CD4-positive, alpha-beta T cell (primary cell): Measurements from ENCODE around the gene PSME3. TPM values are rescaled to one million over a fixed set of nuclear protein-coding genes. Genes with fewer than 3 reads are reported as not detected.

Source experiments
- ATAC-seq: fragments of 200-7000 bp; cut with Tn5 transposase; one replicate; pipeline ENCODE4 v1.10.0; 2022; ENCODE audit warnings: mild to moderate bottlenecking; ENCODE audit not compliant: poor library complexity
- CTCF ChIA-PET: fragments of 350-600 bp; sonication (Branson Sonifier 250); formaldehyde crosslinking; loops from one replicate; lab custom pipeline; 2021; ENCODE audit warnings: antibody characterized with exemption, inconsistent platforms; lab: Charles Lee
- POLR2A ChIA-PET: fragments of 350-600 bp; sonication (Branson Sonifier 250); formaldehyde crosslinking; loops from one replicate; lab custom pipeline; 2021; ENCODE audit warnings: antibody characterized with exemption, inconsistent platforms; lab: Charles Lee
- DNase-seq, 14 experiments: peaks; one replicate each; pipeline ENCODE4 v3.0.0-alpha.2; 2013 to 2020; ENCODE audit warnings: mixed read lengths in 2 of 14
- H3K27ac ChIP-seq, 2 donors: one replicate each; pipeline versions ENCODE4 v1.5.1 to v1.7.0; 2013; ENCODE audit warnings: low read length in 2 of 2, low read depth in 1 of 2, mild to moderate bottlenecking in 1 of 2
- H3K27me3 ChIP-seq, 2 experiments: 1 replicate in 1 of 2; 2 replicates in 1 of 2; pipeline versions ENCODE4 v1.6.1 to v1.7.0; 2013; ENCODE audit warnings: low read length in 2 of 2, control low read depth in 1 of 2, mild to moderate bottlenecking in 1 of 2, moderate library complexity in 1 of 2; ENCODE audit not compliant: insufficient read depth in 2 of 2, control insufficient read depth in 1 of 2
- H3K36me3 ChIP-seq: one replicate; pipeline ENCODE4 v1.6.1; 2013; ENCODE audit warnings: low read length, control low read depth; ENCODE audit not compliant: insufficient read depth
- H3K4me1 ChIP-seq: one replicate; pipeline ENCODE4 v1.6.1; 2013; ENCODE audit warnings: low read length, control low read depth; ENCODE audit not compliant: insufficient read depth
- H3K4me3 ChIP-seq: one replicate; pipeline ENCODE4 v1.5.1; 2013; ENCODE audit warnings: mild to moderate bottlenecking, low read length, moderate library complexity
- H3K9me3 ChIP-seq, 2 experiments: 1 replicate in 1 of 2; 2 replicates in 1 of 2; pipeline versions ENCODE4 v1.6.1 to v1.7.0; 2013; ENCODE audit warnings: low read length in 2 of 2, mild to moderate bottlenecking in 2 of 2, control low read depth in 1 of 2, moderate library complexity in 1 of 2; ENCODE audit not compliant: control insufficient read depth in 1 of 2, insufficient read depth in 1 of 2
- H3K27ac Mint-ChIP-seq: one replicate; pipeline ENCODE4 v1.8.0; 2020; ENCODE audit warnings: mixed read lengths
- H3K27me3 Mint-ChIP-seq: one replicate; pipeline ENCODE4 v1.8.0; 2021; ENCODE audit warnings: mixed read lengths
- H3K36me3 Mint-ChIP-seq: one replicate; pipeline ENCODE4 v1.8.0; 2021; ENCODE audit warnings: low read depth, mixed read lengths
- H3K4me1 Mint-ChIP-seq: one replicate; pipeline ENCODE4 v1.8.0; 2021; ENCODE audit warnings: low read depth, mixed read lengths
- H3K4me3 Mint-ChIP-seq: one replicate; pipeline ENCODE4 v1.8.0; 2020; ENCODE audit warnings: mild to moderate bottlenecking, mixed read lengths
- H3K9me3 Mint-ChIP-seq: one replicate; pipeline ENCODE4 v1.8.0; 2020; ENCODE audit warnings: mixed read lengths
- intact Hi-C, 2 experiments: fragments of 100-400 bp; cut with DNase I in 1 of 2; cut with micrococcal nuclease in 1 of 2; formaldehyde crosslinking; loops; one replicate each; pipeline versions ENCODE4 v1.15.1 to v1.9.0; 2023 to 2025; cut with DNase I, micrococcal nuclease
- total RNA-seq, 174 experiments: library from RNA in 2 of 174; stranded (reverse) in 2 of 174; gene quantifications; one replicate each; pipeline ENCODE4 v1.2.3 and lab custom pipeline; 2021 to 2026
- TF ChIP-seq, protein P1 (sequence below): fragments of 200-600 bp; IDR thresholded peaks from one replicate; pipeline ENCODE4 v1.8.0; 2022; ENCODE audit warnings: antibody characterized with exemption, mild to moderate bottlenecking

Gene PSME3
- total RNA-seq, 2 experiments from 2014 or later, result 62.1 to 62.5 TPM

DNA sequence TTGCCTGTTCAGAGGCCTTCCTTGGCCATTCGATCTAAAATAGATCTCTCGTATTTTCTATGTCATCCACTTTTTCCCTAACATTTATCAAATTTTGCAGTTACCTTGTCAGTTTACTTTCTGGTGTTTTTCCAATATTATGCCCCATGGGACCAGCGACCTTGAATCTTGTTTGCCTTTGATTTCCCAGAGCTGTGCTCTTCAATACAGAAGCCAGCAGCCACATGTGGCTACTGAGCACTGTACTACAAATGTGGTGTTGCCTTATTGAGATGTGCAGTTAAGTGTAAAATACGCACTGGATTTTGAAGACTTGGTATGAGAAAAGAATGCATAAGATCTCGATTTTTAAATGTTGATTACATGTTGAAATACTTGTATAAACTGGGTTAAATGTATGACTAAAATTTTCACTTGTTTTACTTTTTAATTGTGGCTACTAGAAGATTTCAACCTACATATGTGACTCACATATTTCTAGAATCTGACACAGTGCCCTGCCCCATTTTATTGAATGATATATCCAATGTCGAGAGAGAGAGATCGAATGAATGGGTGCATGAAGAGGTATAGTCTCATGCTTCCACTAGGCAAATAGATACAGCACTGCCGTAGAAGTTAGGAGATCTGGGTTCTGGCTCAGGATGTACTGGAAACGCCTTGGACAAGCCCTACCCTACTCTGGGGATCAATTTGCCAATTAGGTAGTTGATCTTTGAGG lies 824 bp upstream of the PSME3 start:
- POLR2A ChIA-PET, result interaction anchor here (1.0 to 5.1 kb wide), 8 partner anchors 9 to 652 kb away, joined by 3 to 50 read pairs (median 6); partner anchors contain the start of genes BECN1, DHX8, RPL27 and STAT3

DNA sequence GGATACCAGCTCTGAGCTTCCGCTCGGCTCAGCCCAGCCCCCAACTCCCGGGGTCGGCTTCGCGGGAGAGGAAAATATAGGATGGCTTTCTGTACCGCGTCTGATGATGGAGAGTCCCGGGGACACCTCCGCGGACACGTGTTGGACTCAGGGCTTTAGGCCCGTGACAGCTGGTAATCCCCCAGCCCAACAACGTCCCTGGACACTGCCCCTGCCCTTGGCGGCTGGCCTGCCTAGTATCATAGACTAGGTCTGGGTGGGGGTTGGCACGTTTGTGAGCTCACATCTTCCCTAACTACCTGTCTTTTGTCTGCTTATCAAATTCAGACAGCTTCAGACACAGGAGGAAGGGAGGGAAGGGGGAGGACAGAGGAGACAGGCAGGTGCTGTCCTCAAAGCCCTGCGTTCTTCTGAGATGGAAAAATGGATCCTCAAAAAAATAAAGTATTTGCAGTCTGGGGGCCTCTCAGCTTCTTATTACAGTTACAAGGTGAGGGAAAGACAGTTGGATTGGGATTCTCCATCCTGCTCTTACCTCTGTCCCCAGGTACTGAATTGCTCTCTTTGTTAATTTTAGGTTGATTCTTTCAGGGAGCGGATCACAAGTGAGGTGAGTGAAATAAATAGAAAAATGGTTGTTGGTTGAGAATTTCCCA lies 698 bp downstream of the PSME3 start:
- ATAC-seq (no peak), DNase-seq (no peak)
- Mint-ChIP-seq H3K9me3 (no peaks in the 10 kb centered on the region), H3K4me3 (peak overlapping the region; percentile 95), H3K4me1 (peaks cover 27% of the 10 kb centered on the region), H3K27ac (peak overlapping the region; percentile 98), H3K36me3 (peaks cover 38% of the 10 kb centered on the region), H3K27me3 (no peaks in the 10 kb centered on the region)
- ChIA-PET CTCF (interaction anchor here (1.3 to 4.4 kb wide), 4 partner anchors 9 to 164 kb away, joined by 4 to 39 read pairs (median 12); partner anchors contain the start of genes BECN1 and RPL27), POLR2A (interaction anchor here (0.8 to 5.1 kb wide), 11 partner anchors 10 to 585 kb away, joined by 3 to 50 read pairs (median 5); partner anchors contain the start of genes BECN1, CNTD1, COA3 and RPL27)
- no peaks in the 10 kb centered on the region for H3K27me3 ChIP-seq
- peaks cover 24% of the 10 kb centered on the region for H3K4me1 ChIP-seq
- intact Hi-C loops, result loop anchor here (1.0 to 5.0 kb wide), 9 partner anchors 10 to 648 kb away; partner anchors contain the start of genes RPL27 (in 2 of the 2), BECN1 (in 1 of the 2), BRCA1 (in 1 of the 2) and CNTD1 (in 1 of the 2)
- H3K27ac ChIP-seq, result peak overlapping the region; percentile 86 to 88
- H3K4me3 ChIP-seq, result peak overlapping the region; percentile 93
- H3K36me3 ChIP-seq, result peaks cover 36% of the 10 kb centered on the region
- H3K9me3 ChIP-seq, result no peaks in the 10 kb centered on the region
- TF ChIP-seq, protein P1, sequence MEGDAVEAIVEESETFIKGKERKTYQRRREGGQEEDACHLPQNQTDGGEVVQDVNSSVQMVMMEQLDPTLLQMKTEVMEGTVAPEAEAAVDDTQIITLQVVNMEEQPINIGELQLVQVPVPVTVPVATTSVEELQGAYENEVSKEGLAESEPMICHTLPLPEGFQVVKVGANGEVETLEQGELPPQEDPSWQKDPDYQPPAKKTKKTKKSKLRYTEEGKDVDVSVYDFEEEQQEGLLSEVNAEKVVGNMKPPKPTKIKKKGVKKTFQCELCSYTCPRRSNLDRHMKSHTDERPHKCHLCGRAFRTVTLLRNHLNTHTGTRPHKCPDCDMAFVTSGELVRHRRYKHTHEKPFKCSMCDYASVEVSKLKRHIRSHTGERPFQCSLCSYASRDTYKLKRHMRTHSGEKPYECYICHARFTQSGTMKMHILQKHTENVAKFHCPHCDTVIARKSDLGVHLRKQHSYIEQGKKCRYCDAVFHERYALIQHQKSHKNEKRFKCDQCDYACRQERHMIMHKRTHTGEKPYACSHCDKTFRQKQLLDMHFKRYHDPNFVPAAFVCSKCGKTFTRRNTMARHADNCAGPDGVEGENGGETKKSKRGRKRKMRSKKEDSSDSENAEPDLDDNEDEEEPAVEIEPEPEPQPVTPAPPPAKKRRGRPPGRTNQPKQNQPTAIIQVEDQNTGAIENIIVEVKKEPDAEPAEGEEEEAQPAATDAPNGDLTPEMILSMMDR, result no peak

More for the DNA sequence above, 824 bp upstream of the PSME3 start:
- Mint-ChIP-seq H3K9me3 (no peaks in the 10 kb centered on the region), H3K4me1 (peaks cover 22% of the 10 kb centered on the region), H3K27me3 (no peaks in the 10 kb centered on the region), H3K36me3 (peaks cover 25% of the 10 kb centered on the region), H3K27ac (peak overlapping the region; percentile 98), H3K4me3 (peak overlapping the region; percentile 95)
- peaks cover 21% of the 10 kb centered on the region for H3K36me3 ChIP-seq
- peak overlapping the region; percentile 86 to 88 for H3K27ac ChIP-seq
- intact Hi-C loops, result loop anchor here (2.0 to 5.0 kb wide), 7 partner anchors 35 to 650 kb away; partner anchors contain the start of genes BRCA1 (in 1 of the 2), CNTD1 (in 1 of the 2), COA3 (in 1 of the 2) and DHX8 (in 1 of the 2)
- H3K9me3 ChIP-seq, result no peaks in the 10 kb centered on the region
- CTCF ChIA-PET, result interaction anchor here (1.0 to 4.4 kb wide), 4 partner anchors 9 to 651 kb away, joined by 3 to 39 read pairs (median 10); partner anchors contain the start of genes BECN1, DHX8 and RPL27
- H3K27me3 ChIP-seq, result no peaks in the 10 kb centered on the region
- ATAC-seq (peak; percentile 20), DNase-seq (no peak)
- peak overlapping the region; percentile 93 for H3K4me3 ChIP-seq
- peaks cover 24% of the 10 kb centered on the region for H3K4me1 ChIP-seq
- TF ChIP-seq, protein P1, result no peak

DNA sequence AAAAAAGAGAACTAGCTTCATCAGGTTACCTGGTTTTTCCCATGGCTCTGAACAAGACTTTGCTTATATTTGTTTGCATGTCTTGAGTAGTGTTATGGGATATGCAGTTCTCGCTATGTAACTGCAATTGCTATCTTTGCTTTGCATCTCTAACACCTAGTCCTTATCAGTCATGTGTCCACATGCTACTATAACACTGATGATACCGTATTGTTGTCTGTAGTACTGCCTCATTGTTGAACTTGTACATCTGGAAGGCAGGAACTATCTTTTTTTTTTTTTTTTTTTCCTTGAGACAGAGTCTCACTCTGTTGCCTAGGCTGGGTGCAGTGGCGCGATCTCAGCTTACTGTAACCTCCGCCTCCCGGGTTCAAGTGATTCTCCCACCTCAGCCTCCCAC lies 2.5 kb downstream of the PSME3 start:
- no peaks in the 10 kb centered on the region for H3K9me3 Mint-ChIP-seq
- no peaks in the 10 kb centered on the region for H3K27me3 Mint-ChIP-seq
- no peak overlapping the region for H3K27ac Mint-ChIP-seq
- H3K4me1 Mint-ChIP-seq, result peaks cover 27% of the 10 kb centered on the region
- intact Hi-C loops, result loop anchor here in 1 of 2 experiments (5.0 kb wide), 1 partner anchor 552 kb away; no protein-coding TSS in a partner anchor
- no peak for DNase-seq
- Histone ChIP-seq H3K27ac (no peak overlapping the region), H3K36me3 (peaks cover 52% of the 10 kb centered on the region), H3K27me3 (no peaks in the 10 kb centered on the region), H3K4me3 (no peak overlapping the region), H3K9me3 (no peaks in the 10 kb centered on the region), H3K4me1 (peaks cover 24% of the 10 kb centered on the region)
- ChIA-PET POLR2A (interaction anchor here (5.1 kb wide), 1 partner anchor 12 kb away, joined by 50 read pairs; the partner anchor contains the start of gene BECN1), CTCF (interaction anchor here (4.3 kb wide), 1 partner anchor 12 kb away, joined by 39 read pairs; the partner anchor contains the start of gene BECN1)
- H3K36me3 Mint-ChIP-seq, result peaks cover 52% of the 10 kb centered on the region
- peak overlapping the region; percentile 54 for H3K4me3 Mint-ChIP-seq
- TF ChIP-seq, protein P1, result no peak
- ATAC-seq, result no peak
